ENCODE data around the gene TMC8.
"Not testable (repeated sequence)": the region's sequence is repeated elsewhere in the genome, so short reads cannot be mapped to it uniquely, and the experiment has no call there.

Gene TMC8

DNA sequence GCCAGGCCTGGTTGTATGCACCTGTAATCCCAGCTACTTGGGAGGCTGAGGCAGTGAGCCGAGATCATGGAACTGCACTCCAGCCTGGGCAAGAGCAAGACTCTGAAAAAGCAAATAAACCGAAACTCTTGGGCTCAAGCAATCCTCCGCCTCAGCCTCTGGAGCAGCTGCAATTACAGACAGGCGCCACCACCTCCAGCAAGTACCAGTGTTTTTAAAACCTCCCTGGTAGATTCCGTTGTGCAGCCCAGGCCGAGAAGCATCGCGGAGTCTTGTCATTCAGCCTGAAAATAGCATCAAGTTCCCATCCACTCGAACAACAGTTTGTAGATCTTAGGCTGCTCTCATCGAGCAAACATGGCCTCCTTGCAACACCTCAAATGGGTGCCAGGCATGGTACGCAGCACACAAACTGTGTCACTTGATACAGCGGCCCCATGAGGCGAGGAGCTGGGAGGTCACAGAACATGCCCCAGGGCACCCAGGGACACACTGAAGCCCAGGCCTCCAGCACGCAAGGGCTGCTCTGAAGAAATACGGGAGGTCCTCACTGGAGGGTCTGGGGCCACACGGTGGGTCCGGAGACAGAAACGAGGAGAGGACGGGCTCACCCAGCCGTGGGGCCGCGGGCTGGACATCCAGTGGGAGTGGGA, 20.1 kb upstream of the TMC8 start:
- no peak for DNase-seq

DNA sequence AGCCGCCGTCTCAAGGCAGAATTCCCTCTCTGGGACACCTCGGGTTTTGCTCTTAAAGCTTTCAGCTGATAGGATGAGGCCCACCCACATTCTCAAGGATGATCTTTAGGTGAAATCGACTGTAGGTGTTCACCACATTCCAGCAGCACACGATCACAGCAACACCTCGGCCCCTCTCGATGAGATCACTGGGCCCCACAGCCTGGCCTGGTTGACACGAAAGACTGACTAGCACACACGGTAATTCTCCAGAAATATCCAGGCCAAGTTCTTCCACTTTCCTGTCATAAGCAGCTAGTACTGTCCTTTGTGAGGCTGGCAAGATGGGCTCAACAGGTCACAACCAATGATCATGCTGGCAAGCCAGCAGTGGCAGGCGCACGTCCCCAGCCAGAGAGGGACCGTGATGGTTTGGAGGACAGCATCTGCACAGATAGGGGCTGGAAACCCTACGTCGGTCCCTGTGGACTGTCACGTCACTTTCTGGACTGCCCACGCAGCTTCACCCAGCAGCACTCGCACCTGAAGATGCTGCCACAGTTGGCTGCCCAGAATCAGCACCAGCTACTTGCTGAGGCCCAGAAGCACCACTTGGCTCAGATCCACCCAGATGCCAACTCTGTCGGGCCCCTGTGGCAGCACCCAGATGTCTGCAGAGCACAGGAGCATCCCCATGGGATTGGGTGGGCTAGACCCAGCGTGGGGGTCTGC, 19.4 kb upstream of the TMC8 start:
- DNase-seq = no peak

DNA sequence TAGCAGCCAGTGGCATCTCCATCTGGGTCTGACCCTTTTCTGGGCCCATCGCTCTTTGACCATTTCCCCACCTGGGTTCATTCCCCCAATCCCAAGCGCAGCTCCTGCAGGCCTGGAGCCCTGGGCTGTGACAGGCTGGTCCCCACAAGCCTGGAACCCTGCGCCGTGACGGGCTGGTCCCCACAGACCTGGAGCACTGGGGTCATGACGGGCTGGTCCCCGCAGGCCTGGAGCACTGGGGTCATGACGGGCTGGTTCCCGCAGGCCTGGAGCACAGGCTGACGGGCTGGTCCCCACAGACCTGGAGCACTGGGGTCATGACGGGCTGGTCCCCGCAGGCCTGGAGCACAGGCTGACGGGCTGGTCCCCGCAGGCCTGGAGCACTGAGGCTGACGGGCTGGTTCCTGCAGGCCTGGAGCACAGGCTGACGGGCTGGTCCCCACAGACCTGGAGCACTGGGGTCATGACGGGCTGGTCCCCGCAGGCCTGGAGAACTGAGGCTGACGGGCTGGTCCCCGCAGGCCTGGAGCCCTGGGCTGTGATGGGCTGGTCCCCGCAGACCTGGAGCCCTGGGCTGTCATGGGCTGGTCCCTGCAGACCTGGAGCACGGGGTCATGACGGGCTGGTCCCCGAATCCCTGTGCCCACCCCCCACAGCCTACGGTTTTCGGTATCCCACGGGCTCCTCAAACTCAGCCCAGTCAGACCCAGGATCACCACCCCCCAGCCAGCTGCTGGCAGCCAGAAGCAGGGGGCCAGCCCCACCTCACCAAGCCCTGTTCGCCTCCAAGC, 18.6 kb upstream of the TMC8 start:
- no peak for DNase-seq

DNA sequence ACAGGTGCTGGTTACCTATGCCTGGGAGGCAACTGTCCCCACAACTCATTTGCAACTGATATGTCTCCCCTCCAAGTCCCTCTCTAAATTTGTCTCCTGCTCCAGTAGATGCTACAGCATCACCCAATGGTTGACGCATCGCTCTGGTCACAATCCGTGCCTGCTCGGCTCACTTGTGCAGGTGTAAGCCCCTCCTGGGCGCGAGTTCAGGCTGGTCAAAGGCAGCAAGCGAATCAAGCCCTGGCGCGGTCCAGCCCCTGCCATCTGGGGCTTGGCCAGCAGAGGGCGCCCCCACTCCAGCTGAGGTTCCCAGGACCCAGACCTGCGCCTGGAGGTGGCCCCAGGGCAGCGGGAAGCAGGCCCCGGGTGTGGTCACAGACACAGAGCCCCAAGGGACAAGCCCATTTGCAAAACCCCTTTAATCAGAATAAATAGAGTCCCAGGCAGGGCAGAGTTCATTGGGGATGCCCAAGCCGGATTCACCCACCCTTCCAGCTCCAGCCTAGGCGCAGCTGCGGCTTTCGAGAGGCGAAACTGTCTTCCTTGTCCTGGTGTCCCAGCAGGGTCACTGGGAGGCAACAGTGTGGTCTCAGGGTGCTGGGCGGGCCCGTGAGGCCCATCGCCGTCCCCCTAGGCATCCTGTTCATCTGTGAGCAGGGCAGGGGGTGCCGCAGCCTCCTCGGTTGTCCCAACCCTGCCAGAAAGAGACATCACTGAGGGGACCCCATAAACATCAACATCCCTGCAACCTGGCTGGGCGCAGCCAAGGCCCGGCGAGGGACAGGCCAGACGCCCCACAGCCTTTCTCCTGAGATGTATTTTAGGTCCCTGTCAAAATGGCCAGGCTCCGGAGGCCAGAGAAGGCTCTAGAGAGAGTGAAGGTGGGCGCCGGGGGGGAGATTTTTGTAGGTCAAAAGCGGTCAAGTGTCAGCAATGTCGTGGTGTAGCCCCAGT, 17.8 kb upstream of the TMC8 start:
- DNase-seq = peak; percentile 71 to 85 (median 78)

DNA sequence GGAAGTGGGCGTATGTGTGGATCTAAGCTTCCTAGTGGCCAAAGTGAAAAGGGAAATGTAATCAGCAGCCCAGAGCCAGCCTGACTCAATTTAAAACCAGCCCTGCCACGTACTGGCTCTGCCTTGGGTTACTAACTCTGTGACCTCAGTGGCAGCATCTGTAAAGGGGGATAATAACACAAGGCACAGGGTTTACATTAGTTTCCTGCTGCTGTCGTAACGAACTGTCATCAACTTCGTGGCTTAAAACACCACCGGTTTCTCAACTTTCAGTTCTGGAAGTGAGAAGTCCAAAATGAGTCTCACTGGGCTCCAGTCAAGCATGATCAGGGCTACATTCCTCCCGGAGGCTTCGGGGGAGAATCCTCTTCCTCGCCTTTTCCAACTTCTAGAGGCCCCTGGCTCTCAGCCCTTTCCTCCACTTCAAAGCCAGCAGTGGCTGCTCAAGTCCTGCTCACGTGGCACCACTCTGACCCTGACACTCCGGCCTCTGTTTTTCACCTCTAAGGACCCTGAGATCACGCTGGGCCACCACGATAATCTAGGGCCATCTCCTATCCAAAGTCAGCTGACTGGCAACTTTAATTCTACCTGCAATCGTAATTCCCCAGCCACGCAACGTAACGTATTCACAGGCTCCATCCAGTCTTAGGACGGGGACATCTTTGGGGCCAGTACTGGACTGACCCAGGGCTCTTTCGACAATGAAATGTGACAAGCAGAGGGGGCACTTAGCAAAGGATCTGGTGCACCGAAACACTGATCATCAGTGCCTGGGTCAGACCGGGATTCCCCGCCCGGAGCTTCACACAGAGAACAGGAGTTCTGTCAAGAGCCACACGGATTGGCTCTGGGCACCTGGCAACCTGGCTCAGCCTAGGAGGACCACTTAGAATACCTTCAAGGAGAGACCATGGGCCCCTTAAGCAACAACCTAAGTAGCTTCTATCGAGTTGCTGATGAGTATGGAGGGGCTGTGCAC, 16.5 kb upstream of the TMC8 start:
- DNase-seq = peak; percentile 53 to 74 (median 61)

- DNase-seq = no peak
Measured at GRCh38 chr17:78114831-78115723, 15.5 kb upstream of the TMC8 start.

DNA sequence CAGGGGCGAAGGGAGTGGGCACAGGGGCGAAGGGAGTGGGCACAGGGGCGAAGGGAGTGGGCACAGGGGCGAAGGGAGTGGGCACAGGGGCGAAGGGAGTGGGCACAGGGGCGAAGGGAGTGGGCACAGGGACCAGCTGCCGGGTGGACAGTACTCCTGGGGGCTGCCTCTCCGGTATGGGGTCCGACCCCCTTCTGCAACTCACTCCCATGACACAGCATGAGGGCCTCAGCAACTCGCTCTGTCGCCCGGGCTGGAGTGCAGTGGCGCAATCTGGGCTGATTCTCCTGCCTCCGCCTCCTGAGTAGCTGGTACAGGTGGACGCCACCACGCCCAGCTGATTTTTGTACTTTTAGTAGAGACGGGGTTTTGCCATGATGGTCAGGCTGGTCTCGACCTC, 14.8 kb upstream of the TMC8 start:
- not testable (repeated sequence) for DNase-seq

DNA sequence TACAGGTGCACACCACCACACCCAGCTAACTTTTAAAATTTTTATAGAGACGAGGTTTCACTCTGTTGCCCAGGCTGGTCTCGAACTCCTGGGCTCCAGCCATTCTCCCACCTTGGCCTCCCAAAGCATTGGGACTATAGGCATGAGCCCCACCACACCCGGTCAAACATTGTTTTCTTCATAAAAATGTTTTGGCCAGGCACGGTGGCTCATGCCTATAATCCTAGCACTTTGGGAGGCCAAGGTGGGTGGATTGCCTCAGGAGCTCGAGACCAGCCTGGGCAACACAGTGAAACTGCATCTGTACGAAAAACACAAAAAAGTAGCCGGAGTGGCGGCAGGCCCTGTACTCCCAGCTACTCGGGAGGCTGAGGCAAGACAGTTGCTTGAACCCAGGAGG, 14.2 kb upstream of the TMC8 start:
- no peak for DNase-seq

GRCh38 chr17:78117027-78117981, 13.3 kb upstream of the TMC8 start:
- no peak for DNase-seq

GRCh38 chr17:78118801-78119241, 11.8 kb upstream of the TMC8 start:
- DNase-seq = no peak

GRCh38 chr17:78120537-78120936, 10.0 kb upstream of the TMC8 start:
- DNase-seq = no peak

DNA sequence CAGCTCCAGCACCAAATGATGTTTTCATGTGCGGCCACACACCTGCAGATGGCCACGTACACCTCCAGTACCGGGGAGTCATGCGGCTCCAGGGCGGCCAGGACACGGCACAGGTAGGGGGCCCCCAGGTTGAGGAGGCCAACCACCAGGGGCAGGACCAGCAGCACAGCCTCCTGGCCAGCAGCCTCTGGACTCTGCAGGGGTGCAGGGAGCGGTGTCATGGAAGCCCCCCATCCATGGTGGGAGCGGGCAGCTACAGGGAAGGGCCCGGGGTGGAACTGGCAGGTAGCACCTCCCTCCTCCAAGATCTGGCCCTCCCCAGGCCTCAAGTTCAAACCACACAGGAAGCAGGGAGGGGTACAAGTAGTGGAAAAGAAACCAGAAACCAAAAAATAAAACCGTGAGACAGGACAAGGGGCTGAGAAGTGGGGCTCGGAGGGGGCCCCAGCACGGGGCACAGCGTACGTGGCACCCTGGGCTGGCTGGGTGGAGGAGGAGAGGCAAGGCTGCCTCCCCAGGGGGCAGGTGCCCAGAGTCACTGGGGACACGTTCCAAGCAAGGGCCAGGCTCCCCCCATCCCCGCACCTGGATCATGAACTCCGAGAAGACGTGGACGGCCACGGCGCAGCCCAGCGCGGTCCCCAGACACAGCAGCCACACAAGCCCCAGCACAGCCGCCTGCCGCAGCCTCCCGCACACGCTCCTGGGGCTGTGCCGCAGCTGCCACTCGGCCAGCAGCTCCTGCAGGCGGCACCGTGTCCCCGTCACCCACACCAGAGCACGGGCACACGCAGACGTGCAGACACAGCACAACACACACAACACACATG, 9.4 kb upstream of the TMC8 start:
- DNase-seq = no peak

DNA sequence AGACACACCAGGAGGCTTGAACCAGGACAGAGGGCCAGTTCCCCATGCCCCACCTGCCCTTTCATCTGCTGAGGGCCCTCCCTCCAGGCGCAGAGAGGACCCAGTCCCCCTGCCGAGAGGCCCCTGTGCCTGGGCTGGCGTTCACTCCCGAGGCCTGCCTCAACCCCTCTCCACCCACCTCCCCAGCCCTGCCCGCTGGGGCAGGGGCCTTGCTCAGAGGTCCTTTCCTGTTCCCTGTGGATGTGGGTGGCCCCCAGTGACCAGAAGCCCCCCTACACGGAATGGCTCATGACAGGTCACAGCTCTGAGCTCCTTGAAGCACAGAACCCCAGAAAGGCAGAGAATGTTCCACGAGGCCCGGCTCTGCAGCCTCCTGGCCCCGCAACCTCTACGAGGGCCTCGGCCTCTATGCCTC, 8.8 kb upstream of the TMC8 start:
- no peak for DNase-seq

DNA sequence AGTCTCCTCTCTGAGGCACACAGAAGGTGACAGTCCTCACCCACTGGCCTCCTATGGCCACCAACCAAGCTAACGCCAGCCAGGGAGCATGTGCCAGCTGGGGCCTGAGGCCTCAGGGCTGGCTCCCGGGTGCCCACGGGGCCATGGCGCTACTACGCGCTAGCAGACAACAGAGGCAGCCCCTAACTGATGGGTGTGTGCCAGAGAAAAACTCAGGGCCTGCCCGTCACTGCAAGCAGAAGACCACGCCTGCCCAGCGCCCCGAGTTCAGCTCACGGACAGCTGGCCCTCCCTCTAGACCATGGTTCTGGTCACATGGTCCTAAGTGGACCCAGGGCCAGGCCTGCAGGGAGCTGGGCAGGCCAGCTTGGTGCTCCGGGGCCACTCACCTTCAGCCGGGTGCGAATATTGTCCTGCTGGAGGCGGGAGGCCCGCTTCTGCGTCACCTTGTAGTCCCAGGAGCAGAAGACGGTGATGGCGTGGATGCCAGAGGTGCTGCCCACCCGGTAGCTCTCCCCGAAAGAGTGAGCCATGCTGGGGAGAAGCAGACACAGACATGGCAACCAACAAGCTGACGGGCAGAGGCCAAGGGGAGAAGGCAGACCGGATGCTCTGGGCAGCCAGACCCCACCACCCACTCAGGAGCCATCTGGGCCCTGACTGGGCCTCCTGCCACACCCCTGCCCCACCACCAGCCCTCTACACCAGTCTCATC, 8.2 kb upstream of the TMC8 start:
- no peak for DNase-seq

- DNase-seq = no peak
Measured at GRCh38 chr17:78122931-78123249, 7.7 kb upstream of the TMC8 start.

DNA sequence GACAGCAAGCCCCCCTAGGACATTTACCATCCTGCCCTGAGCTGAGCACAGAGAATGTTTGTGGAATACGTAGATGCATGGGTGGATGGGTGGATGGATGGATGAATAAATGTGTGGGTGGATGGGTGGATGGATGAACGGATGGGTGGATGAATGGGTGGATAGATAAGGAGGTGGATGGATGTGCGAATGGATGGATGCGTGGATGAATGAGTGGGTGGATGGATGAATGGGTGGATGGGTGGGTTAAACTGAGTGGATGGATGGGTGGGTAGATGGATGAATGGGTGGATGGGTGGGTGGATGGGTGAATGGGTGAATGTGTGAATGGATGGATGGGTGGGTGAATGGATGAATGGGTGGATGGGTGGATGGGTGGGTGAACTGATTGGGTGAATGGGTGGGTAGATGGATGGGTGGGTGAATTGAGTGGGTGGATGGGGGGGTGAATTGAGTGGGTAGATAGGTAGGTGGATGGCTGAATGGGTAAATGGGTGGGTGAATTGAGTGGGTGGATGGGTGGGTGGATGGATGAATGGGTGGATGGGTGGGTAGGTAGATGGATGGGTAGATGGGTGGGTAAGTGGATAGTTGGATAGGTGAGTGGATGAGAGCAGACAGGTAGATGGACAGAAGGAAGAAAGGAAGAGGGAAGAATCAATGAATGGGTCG, 7.2 kb upstream of the TMC8 start:
- DNase-seq = no peak

Measured in suppressor macrophage treated with lipopolysaccharide for 1 hour (primary cell).